AG04449 (cell line): ENCODE data around the gene PHF20.
"Not testable (repeated sequence)": the region's sequence is repeated elsewhere in the genome, so short reads cannot be mapped to it uniquely, and the experiment has no call there.

Experiments
- CTCF ChIA-PET: fragments of 350-600 bp; formaldehyde crosslinking; extraction: SDS; loops from one replicate; lab custom pipeline; 2021; ENCODE audit warnings: antibody characterized with exemption; lab: Yijun Ruan, JAX
- POLR2A ChIA-PET: fragments of 400-600, 350-600 bp; formaldehyde crosslinking; extraction: SDS; loops from one replicate; lab custom pipeline; 2020; ENCODE audit warnings: antibody characterized with exemption, inconsistent platforms; lab: Yijun Ruan, JAX
- DNase-seq: peaks from one replicate; pipeline ENCODE4 v3.0.0-alpha.2; 2010; ENCODE audit warnings: low read depth, low spot score
- H3K4me3 ChIP-seq: 2 replicates; pipeline ENCODE4 v1.5.1; 2011; ENCODE audit warnings: low read depth, mild to moderate bottlenecking, control low read depth, low read length
- CTCF ChIP-seq: IDR thresholded peaks from one replicate; pipeline ENCODE4 v1.5.1; 2011; ENCODE audit warnings: mild to moderate bottlenecking, moderate library complexity, low read length, control low read depth, inconsistent platforms; ENCODE audit not compliant: insufficient read depth; ENCODE audit errors: missing control alignments

PHF20 gene

DNA sequence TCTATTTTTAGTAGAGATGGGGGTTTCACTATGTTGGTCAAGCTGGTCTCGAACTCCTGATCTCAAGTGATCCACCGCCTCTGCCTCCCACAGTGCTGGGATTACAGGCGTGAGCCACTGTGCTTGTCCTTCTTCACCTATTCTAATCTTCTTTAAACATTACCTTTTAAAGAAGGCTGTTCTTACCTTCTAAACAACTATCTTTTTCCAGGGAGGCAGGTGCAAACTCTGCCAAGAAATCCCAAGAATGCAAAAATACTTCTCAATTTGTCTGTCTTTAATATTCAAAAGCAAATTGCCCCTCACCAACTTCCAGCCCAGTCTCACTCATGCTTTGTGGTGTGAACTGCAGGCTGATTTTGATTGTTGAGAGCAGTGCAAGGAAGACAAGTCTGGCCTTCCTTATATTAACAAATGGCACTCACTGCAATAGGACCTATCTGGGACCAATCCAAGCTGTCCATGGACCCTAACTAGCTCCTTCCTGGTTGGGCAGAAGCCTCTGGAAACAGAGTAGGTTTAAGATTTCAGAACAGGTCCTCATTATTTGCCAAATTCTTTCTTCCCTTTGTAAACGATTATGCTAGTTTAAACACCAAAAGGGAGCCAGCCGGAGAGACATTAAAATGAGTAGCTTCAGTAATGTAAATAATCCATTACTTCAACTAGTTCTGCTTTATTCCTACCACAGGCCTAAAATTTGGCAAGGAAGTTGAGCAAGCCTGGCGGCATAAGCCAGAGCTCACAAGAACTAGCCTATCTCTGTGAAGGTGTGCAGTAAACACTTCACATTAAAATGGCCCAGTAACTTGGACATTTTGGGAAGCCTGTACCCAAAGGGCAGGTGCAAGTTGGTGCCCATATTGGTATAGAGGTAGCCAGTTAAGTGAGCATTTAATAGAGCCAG, 180.9 kb downstream of the PHF20 start:
- TF ChIP-seq CTCF: no peak
- peak overlapping the region; percentile 95 for H3K4me3 ChIP-seq
- DNase-seq: no peak
- CTCF ChIA-PET: interaction anchor here (1.1 to 6.8 kb wide), 11 partner anchors 10 to 249 kb away, joined by 3 to 148 read pairs (median 11); partner anchors contain the start of gene CNBD2
- POLR2A ChIA-PET: interaction anchor here (1.5 to 2.6 kb wide), 3 partner anchors 20 to 210 kb away, joined by 4 to 22 read pairs (median 9); partner anchors contain the start of gene RBM39

- TF ChIP-seq CTCF: no peak
- ChIA-PET CTCF (interaction anchor here (0.7 to 6.8 kb wide), 54 partner anchors 11 to 490 kb away, joined by 3 to 148 read pairs (median 5); partner anchors contain the start of genes CNBD2 and RBM39), POLR2A (interaction anchor here (0.8 to 2.6 kb wide), 11 partner anchors 8 to 436 kb away, joined by 3 to 22 read pairs (median 4); partner anchors contain the start of genes CNBD2, PHF20 and RBM39)
- H3K4me3 ChIP-seq: peak overlapping the region; percentile 95
- DNase-seq: no peak
Measured at GRCh38 chr20:35953387-35954199, 181.8 kb downstream of the PHF20 start.

DNA sequence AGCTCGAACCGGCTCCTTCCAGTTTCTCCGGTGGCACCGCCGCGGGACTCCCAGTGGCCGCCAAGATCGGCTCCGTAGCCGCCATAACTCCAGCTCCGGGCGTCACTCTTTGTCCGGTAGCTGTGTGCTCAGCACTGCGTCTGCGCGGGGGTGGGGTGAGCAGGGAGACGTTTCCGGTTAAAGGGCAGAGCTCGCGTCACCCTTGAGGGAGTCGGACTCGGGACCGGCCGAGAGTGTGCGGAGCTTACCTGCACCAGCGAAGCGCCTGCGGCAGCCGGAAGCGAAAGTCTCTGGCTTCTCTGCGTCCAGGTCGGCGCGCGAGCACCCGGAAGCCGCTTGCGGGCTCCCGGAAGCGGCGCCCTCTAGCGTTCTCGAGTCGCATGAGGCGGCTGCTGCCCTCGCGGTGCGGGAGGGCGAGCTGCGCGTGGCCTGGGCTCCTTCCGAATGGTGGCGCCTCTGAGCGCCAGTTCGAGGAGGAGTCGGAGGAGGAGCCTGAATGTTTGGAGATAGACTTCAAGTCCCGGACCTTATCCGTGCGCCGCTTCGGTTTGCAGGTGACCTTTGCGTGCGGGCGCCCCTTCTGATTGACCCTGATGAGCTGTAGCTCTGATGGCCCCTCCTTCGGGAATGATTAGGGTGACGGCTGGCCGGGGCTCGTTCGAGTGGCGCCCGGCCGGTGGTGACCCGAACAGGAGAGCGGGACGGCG, 182.5 kb downstream of the PHF20 start, which contains the start of gene SCAND1:
SCAND1 (minus strand) TSS at position 303 of the 707 bp plus-strand sequence; CDS start at position 85, 218 bp downstream.
- ChIA-PET CTCF (interaction anchor here (0.6 to 6.8 kb wide), 67 partner anchors 12 to 491 kb away, joined by 3 to 148 read pairs (median 4); partner anchors contain the start of genes CNBD2, PHF20 and RBM39), POLR2A (interaction anchor here (0.8 to 2.6 kb wide), 12 partner anchors 8 to 436 kb away, joined by 3 to 22 read pairs (median 4); partner anchors contain the start of genes CNBD2, PHF20 and RBM39)
- peak within 1 kb of the TSS; percentile 95 for H3K4me3 ChIP-seq
- TF ChIP-seq CTCF: peak; percentile 100
- peak; percentile 80 for DNase-seq

- H3K4me3 ChIP-seq: peak overlapping the region; percentile 95
- TF ChIP-seq CTCF: no peak
- DNase-seq: no peak
- ChIA-PET POLR2A (interaction anchor here (0.8 to 2.6 kb wide), 7 partner anchors 12 to 212 kb away, joined by 3 to 22 read pairs (median 5); partner anchors contain the start of genes PHF20 and RBM39), CTCF (interaction anchor here (0.6 to 6.8 kb wide), 61 partner anchors 13 to 491 kb away, joined by 3 to 148 read pairs (median 5); partner anchors contain the start of genes CNBD2, PHF20 and RBM39)
Measured at GRCh38 chr20:35954907-35955251, 183.1 kb downstream of the PHF20 start.

DNA sequence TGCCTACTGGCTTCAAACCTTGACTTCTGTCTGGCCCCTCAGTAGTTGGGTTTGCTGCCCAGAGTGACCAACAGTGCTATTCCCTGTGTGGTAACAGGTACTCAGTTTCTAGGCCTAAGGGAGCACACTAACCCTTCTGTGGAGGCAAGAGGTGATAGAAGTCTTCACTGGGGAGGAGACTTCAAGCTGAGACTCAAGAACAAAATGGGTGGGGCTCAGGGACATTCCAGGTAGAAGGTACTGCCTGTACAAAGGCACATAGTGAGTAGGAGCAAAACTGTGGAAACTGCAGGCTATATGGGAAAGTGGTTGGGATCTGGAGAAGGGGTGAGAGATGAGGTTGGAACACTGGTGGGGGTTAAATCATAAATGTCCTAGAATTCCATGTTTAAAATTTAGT, 184.8 kb downstream of the PHF20 start:
- DNase-seq: no peak
- H3K4me3 ChIP-seq: no peak overlapping the region
- no peak for TF ChIP-seq CTCF
- POLR2A ChIA-PET: no interaction called here
- CTCF ChIA-PET: interaction anchor here (5.7 to 6.8 kb wide), 3 partner anchors 14 to 181 kb away, joined by 54 to 148 read pairs (median 79); partner anchors contain the start of gene CNBD2

DNA sequence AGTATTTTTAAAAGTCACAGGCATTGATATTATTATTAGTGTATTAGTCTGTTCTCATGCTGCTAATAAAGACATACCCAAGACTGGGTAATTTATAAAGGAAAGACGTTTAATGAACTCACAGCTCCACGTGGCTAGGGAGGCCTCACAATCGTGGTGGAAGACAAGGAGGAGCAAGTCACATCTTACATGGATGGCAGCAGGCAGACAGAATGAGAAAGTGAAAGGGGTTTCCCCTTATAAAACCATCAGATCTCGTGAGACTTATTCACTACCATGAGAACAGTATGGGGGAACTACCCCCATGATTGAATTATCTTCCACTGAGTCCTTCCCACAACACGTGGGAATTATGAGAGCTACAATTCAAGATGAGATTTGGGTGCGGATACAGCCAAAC, 187.5 kb downstream of the PHF20 start:
- POLR2A ChIA-PET, DNase-seq, H3K4me3 ChIP-seq: not testable (repeated sequence)
- CTCF ChIA-PET: interaction anchor here (0.6 to 1.0 kb wide), 4 partner anchors 10 to 179 kb away, joined by 3 to 5 read pairs (median 3); no protein-coding TSS in a partner anchor
